H9 (cell line): Measurements from ENCODE around the gene RNASEH2B. TPM values are rescaled to one million over a fixed set of nuclear protein-coding genes. Genes with fewer than 3 reads are reported as not detected.

Experiments used
- DNase-seq: peaks from one replicate; pipeline ENCODE4 v3.0.0-alpha.2; 2017
- H2AFZ ChIP-seq: one replicate; pipeline ENCODE4 v1.6.1; 2013; ENCODE audit warnings: mild to moderate bottlenecking, low read length, control low read depth, moderate library complexity
- H2AK5ac ChIP-seq: 2 replicates; pipeline ENCODE4 v1.6.1; 2013; ENCODE audit warnings: low read length, control low read depth, mixed read lengths; ENCODE audit not compliant: insufficient read length
- H2BK120ac ChIP-seq: one replicate; pipeline ENCODE4 v1.6.1; 2013; ENCODE audit warnings: low read depth, mild to moderate bottlenecking, low read length, control low read depth, inconsistent platforms; ENCODE audit not compliant: poor library complexity, severe bottlenecking
- H2BK12ac ChIP-seq: 2 replicates; pipeline ENCODE4 v1.6.1; 2013; ENCODE audit warnings: low read length, control low read depth, mixed read lengths, low read depth; ENCODE audit not compliant: insufficient read length
- H2BK15ac ChIP-seq: 2 replicates; pipeline ENCODE4 v1.6.1; 2013; ENCODE audit warnings: low read depth, low read length, control low read depth
- H2BK20ac ChIP-seq: one replicate; pipeline ENCODE4 v1.6.1; 2013; ENCODE audit warnings: low read depth, mild to moderate bottlenecking, low read length, control low read depth, inconsistent platforms; ENCODE audit not compliant: poor library complexity, severe bottlenecking
- H2BK5ac ChIP-seq: 2 replicates; pipeline ENCODE4 v1.6.1; 2013; ENCODE audit warnings: low read length, control low read depth, mixed read lengths; ENCODE audit not compliant: insufficient read length
- H3K14ac ChIP-seq: 2 replicates; pipeline ENCODE4 v1.6.1; 2013; ENCODE audit warnings: low read length, control low read depth; ENCODE audit not compliant: insufficient read depth
- H3K18ac ChIP-seq: 2 replicates; pipeline ENCODE4 v1.6.1; 2013; ENCODE audit warnings: low read depth, mild to moderate bottlenecking, mixed read lengths, low read length, control low read depth; ENCODE audit not compliant: insufficient read length
- H3K23ac ChIP-seq: 2 replicates; pipeline ENCODE4 v1.6.1; 2013; ENCODE audit warnings: low read length, control low read depth, mixed read lengths, low read depth; ENCODE audit not compliant: insufficient read length
- H3K23me2 ChIP-seq: 2 replicates; pipeline ENCODE4 v1.6.1; 2013; ENCODE audit warnings: low read depth, mild to moderate bottlenecking, mixed read lengths, low read length, control low read depth; ENCODE audit not compliant: insufficient read length, poor library complexity, severe bottlenecking
- H3K27ac ChIP-seq: 2 replicates; pipeline ENCODE4 v1.5.1; 2013; ENCODE audit warnings: low read length, control low read depth, mixed read lengths, low read depth; ENCODE audit not compliant: insufficient read length
- H3K27me3 ChIP-seq: 2 replicates; pipeline ENCODE4 v1.6.1; 2013; ENCODE audit warnings: low read length, control low read depth, inconsistent platforms; ENCODE audit not compliant: insufficient read depth
- H3K4ac ChIP-seq: 2 replicates; pipeline ENCODE4 v1.6.1; 2013; ENCODE audit warnings: low read depth, mild to moderate bottlenecking, control low read depth, inconsistent platforms, low read length, moderate library complexity
- H3K4me1 ChIP-seq: 2 replicates; pipeline ENCODE4 v1.6.1; 2013; ENCODE audit warnings: low read length, control low read depth, inconsistent platforms; ENCODE audit not compliant: insufficient read depth
- H3K4me2 ChIP-seq: 2 replicates; pipeline ENCODE4 v1.6.1; 2013; ENCODE audit warnings: low read length, control low read depth, mixed read lengths; ENCODE audit not compliant: insufficient read length, insufficient read depth
- H3K56ac ChIP-seq: 2 replicates; pipeline ENCODE4 v1.6.1; 2013; ENCODE audit warnings: low read depth, mild to moderate bottlenecking, mixed read lengths, low read length, control low read depth; ENCODE audit not compliant: insufficient read length
- H3K79me1 ChIP-seq: 2 replicates; pipeline ENCODE4 v1.6.1; 2013; ENCODE audit warnings: low read depth, mild to moderate bottlenecking, moderate library complexity, low read length, control low read depth, inconsistent platforms; ENCODE audit not compliant: insufficient read depth, poor library complexity, severe bottlenecking
- H3K79me2 ChIP-seq: 2 replicates; pipeline ENCODE4 v1.6.1; 2013; ENCODE audit warnings: low read length, control low read depth, inconsistent platforms; ENCODE audit not compliant: insufficient read depth
- H3K9ac ChIP-seq: 2 replicates; pipeline ENCODE4 v1.6.1; 2013; ENCODE audit warnings: low read length, control low read depth, mixed read lengths; ENCODE audit not compliant: insufficient read length; ENCODE audit errors: extremely low read depth
- H3K9me3 ChIP-seq: one replicate; pipeline ENCODE4 v1.6.1; 2013; ENCODE audit warnings: low read depth, low read length, inconsistent platforms; ENCODE audit not compliant: control insufficient read depth
- H3T11ph ChIP-seq: one replicate; pipeline ENCODE4 v1.6.1; 2013; ENCODE audit warnings: mild to moderate bottlenecking, low read length, control low read depth, inconsistent platforms
- H4K20me1 ChIP-seq: one replicate; pipeline ENCODE4 v1.6.1; 2013; ENCODE audit not compliant: control insufficient read depth, insufficient read length, insufficient read depth
- H4K5ac ChIP-seq: 2 replicates; pipeline ENCODE4 v1.6.1; 2013; ENCODE audit warnings: low read depth, mild to moderate bottlenecking, mixed read lengths, low read length, control low read depth; ENCODE audit not compliant: insufficient read length
- H4K8ac ChIP-seq: replicated peaks from 2 replicates; pipeline ENCODE4 v1.6.1; 2013; ENCODE audit warnings: low read length, control low read depth, mixed read lengths, low read depth; ENCODE audit not compliant: insufficient read length
- H4K91ac ChIP-seq: 2 replicates; pipeline ENCODE4 v1.6.1; 2013; ENCODE audit warnings: low read depth, mild to moderate bottlenecking, moderate library complexity, mixed read lengths, low read length, control low read depth; ENCODE audit not compliant: insufficient read length
- H3K27ac Mint-ChIP-seq, 3 experiments: 2 replicates in 2 of 3; 3 replicates in 1 of 3; pipeline ENCODE4 v1.8.0; 2020 to 2021; ENCODE audit warnings: mixed read lengths in 3 of 3, mild to moderate bottlenecking in 1 of 3, moderate library complexity in 1 of 3
- H3K27me3 Mint-ChIP-seq: 2 replicates; pipeline ENCODE4 v1.8.0; 2021; ENCODE audit warnings: low read depth, mild to moderate bottlenecking, moderate library complexity, mixed read lengths
- H3K36me3 Mint-ChIP-seq, 3 experiments: 2 replicates in 2 of 3; 3 replicates in 1 of 3; pipeline ENCODE4 v1.8.0; 2020 to 2021; ENCODE audit warnings: low read depth in 3 of 3, mixed read lengths in 3 of 3; ENCODE audit not compliant: insufficient read depth in 1 of 3
- H3K4me1 Mint-ChIP-seq, 2 experiments: 2 replicates each; pipeline ENCODE4 v1.8.0; 2020; ENCODE audit warnings: mixed read lengths in 2 of 2
- H3K4me3 Mint-ChIP-seq, 2 experiments: 2 replicates in 1 of 2; 3 replicates in 1 of 2; pipeline ENCODE4 v1.8.0; 2020 to 2021; ENCODE audit warnings: mild to moderate bottlenecking in 2 of 2, mixed read lengths in 2 of 2, moderate library complexity in 1 of 2
- H3K9me3 Mint-ChIP-seq, 2 experiments: 2 replicates in 1 of 2; 3 replicates in 1 of 2; pipeline ENCODE4 v1.8.0; 2020; ENCODE audit warnings: mild to moderate bottlenecking in 2 of 2, mixed read lengths in 2 of 2, moderate library complexity in 1 of 2
- CTCF ChIP-seq: fragments of 200-600 bp; sonication (generic); conservative IDR thresholded peaks from 3 replicates; pipeline ENCODE4 v1.8.0; 2021; ENCODE audit warnings: antibody characterized with exemption, mild to moderate bottlenecking
- WGBS: extraction: QIAGEN DNeasy Blood & Tissue Kit; methylation state at CpG from one replicate; pipeline ENCODE4 v1.1.7; 2013; ENCODE audit warnings: missing lambda C conversion rate, low lambda C conversion rate, mixed read lengths; ENCODE audit not compliant: insufficient read length; ENCODE audit errors: extremely low coverage; 5-methylcytosine and 5-hydroxymethylcytosine counted together
- total RNA-seq: library from RNA; stranded (reverse); gene quantifications from 2 replicates; pipeline ENCODE4 v1.2.1, GENCODE V29; 2021

Gene RNASEH2B
- total RNA-seq, 1 experiment from 2014 or later = 53.9 TPM

GRCh38 chr13:50901701-50902100 lies 7.9 kb upstream of the RNASEH2B start:
- Histone ChIP-seq H2BK15ac (no peak overlapping the region), H3K4me1 (no peaks in the 10 kb centered on the region), H3T11ph (no peak overlapping the region), H2BK120ac (no peak overlapping the region), H2AFZ (no peak overlapping the region), H3K79me1 (no peaks in the 10 kb centered on the region), H3K23me2 (no peaks in the 10 kb centered on the region), H3K4ac (no peak overlapping the region), H3K79me2 (no peaks in the 10 kb centered on the region), H4K8ac (no peak overlapping the region), H3K9me3 (no peaks in the 10 kb centered on the region), H3K9ac (no peak overlapping the region), H3K18ac (no peak overlapping the region), H4K91ac (no peak overlapping the region), H4K20me1 (no peaks in the 10 kb centered on the region), H3K27me3 (no peaks in the 10 kb centered on the region), H3K14ac (no peak overlapping the region), H3K4me2 (no peak overlapping the region), H2BK12ac (no peak overlapping the region), H3K27ac (no peak overlapping the region), H3K23ac (no peak overlapping the region), H2BK20ac (no peak overlapping the region), H2BK5ac (no peak overlapping the region), H4K5ac (no peak overlapping the region), H2AK5ac (no peak overlapping the region), H3K56ac (no peak overlapping the region)
- H3K9me3 Mint-ChIP-seq = no peaks in the 10 kb centered on the region
- no peaks in the 10 kb centered on the region for H3K27me3 Mint-ChIP-seq
- no CpG with 5 or more reads among the region's 2 CpGs for WGBS
- H3K4me1 Mint-ChIP-seq = no peaks in the 10 kb centered on the region
- DNase-seq = no peak
- no peak for TF ChIP-seq CTCF
- H3K27ac Mint-ChIP-seq = no peak overlapping the region
- H3K4me3 Mint-ChIP-seq = no peak overlapping the region
- no peaks in the 10 kb centered on the region for H3K36me3 Mint-ChIP-seq
